Heart left ventricle (tissue), 16 donors: ENCODE data around the gene ALPI. TPM values are rescaled to one million over a fixed set of nuclear protein-coding genes. Genes with fewer than 3 reads are reported as not detected.

Experiments
- ATAC-seq, 4 donors: fragments of 200-7000 bp; cut with Tn5 transposase; one replicate each; pipeline ENCODE4 v1.9.1; 2020 to 2022; ENCODE audit warnings: moderate library complexity in 4 of 4, mild to moderate bottlenecking in 3 of 4, moderate number of reproducible peaks in 1 of 4
- DNase-seq, 5 donors: peaks; one replicate each; pipeline ENCODE4 v3.0.0-alpha.2; 2020
- H3K27ac ChIP-seq, 12 donors: fragments of 200-600 bp; sonication (generic) in 4 of 12; one replicate each; pipeline versions ENCODE4 v1.5.0 to v1.8.0; 2016 to 2022; ENCODE audit warnings: mild to moderate bottlenecking in 2 of 12
- H3K27me3 ChIP-seq, 9 donors: fragments of 200-600 bp; sonication (generic) in 2 of 9; one replicate each; pipeline versions ENCODE4 v1.5.1 to v1.8.0; 2016 to 2022; ENCODE audit warnings: mild to moderate bottlenecking in 3 of 9
- H3K36me3 ChIP-seq, 9 donors: fragments of 200-600 bp; sonication (generic) in 2 of 9; one replicate each; pipeline versions ENCODE4 v1.5.0 to v1.8.0; 2018 to 2022; ENCODE audit warnings: mild to moderate bottlenecking in 2 of 9
- H3K4me1 ChIP-seq, 12 donors: fragments of 200-600 bp; sonication (generic) in 4 of 12; one replicate each; pipeline versions ENCODE4 v1.5.0 to v1.8.0; 2016 to 2022; ENCODE audit warnings: mild to moderate bottlenecking in 3 of 12
- H3K4me3 ChIP-seq, 12 donors: fragments of 200-600 bp; sonication (generic) in 4 of 12; one replicate each; pipeline versions ENCODE4 v1.5.0 to v1.8.0; 2017 to 2022; ENCODE audit warnings: mild to moderate bottlenecking in 9 of 12, moderate library complexity in 4 of 12
- H3K9me3 ChIP-seq, 12 donors: fragments of 200-600 bp; sonication (generic) in 4 of 12; one replicate each; pipeline versions ENCODE4 v1.5.0 to v1.8.0; 2016 to 2022; ENCODE audit warnings: mild to moderate bottlenecking in 1 of 12
- CTCF ChIP-seq, 12 donors: fragments of 200-600 bp; sonication (generic) in 4 of 12; IDR thresholded peaks; one replicate each; pipeline versions ENCODE4 v1.5.0 to v1.8.0; 2018 to 2022; ENCODE audit warnings: antibody characterized with exemption in 12 of 12, mild to moderate bottlenecking in 5 of 12
- POLR2A ChIP-seq, 2 donors: fragments of 450-650 bp; IDR thresholded peaks; one replicate each; pipeline ENCODE4 v1.6.1; 2017; ENCODE audit warnings: antibody characterized with exemption in 2 of 2, mild to moderate bottlenecking in 2 of 2, moderate library complexity in 2 of 2
- whole genome bisulfite sequencing, 4 donors: extraction: QIAGEN DNeasy Blood & Tissue Kit in 2 of 4; methylation state at CpG; one replicate each; pipeline versions ENCODE4 v1.1.5 to v1.1.7; 2013 to 2018; 5-methylcytosine and 5-hydroxymethylcytosine counted together
- intact Hi-C, 10 donors: fragments of 100-400 bp; cut with DNase I; formaldehyde crosslinking; loops; one replicate each; pipeline versions ENCODE4 v1.11.1 to v1.14.2; 2022
- polyA plus RNA-seq, 2 donors: library from polyadenylated mRNA; stranded (reverse); fragments of 200-250 nt; gene quantifications; one replicate each; pipeline ENCODE4 v1.2.3, GENCODE V29; 2013
- total RNA-seq, 9 donors: library from RNA; depleted of rRNA in 2 of 9; stranded (reverse); fragments of >200 nt in 2 of 9; fragmentation: NEBNext Ultra II Directional in 3 of 9; extraction: Animal tissue kit (Norgen Biotek cat#: 25700) in 3 of 9; gene quantifications; one replicate each; pipeline versions ENCODE4 v1.1.0 to v1.2.4, GENCODE V29; 2016 to 2023
- donor health status: ischemic (EF 13 %, LVEDD 7.1; RV severe dilation, severe dysfunction).
- donor health status: healthy with polysubstance abuse.
- donor health status: DM: no; HTN: yes; CAD: no.
- donor health status: DM: no; HTN: no; CAD: no.
- donor health status: ischemic (EF 25% LVEDD 6.9; RV normal size, moderate dysfunction).
- donor health status: ischemic (EF 25% LVEDD 5.7; RV mildly dilated, moderate dysfunction).
- donor health status: healthy.
- donor health status: DM: yes; HTN: yes; CAD: no.
- donor health status: ischemic (EF 35%, LVEDD 5.7; RV mildly dilated, moderate dysfunction).
- donor health status: nonischemic (EF 11% LVEDD 7.7; RV severe dilation, severe dysfunction).
- donor health status: DM: yes; HTN: yes; CAD: no.
- donor health status: PGD.
- donor health status: ischemic (EF 29% LVEDD 5.4; RV normal size, mild dysfunction).
- donor health status: nonischemic (EF 23%, LVEDD 6.1; RV moderate dilation, normal function).

Gene ALPI
- total and polyA plus RNA-seq, 11 donors = not detected

DNA sequence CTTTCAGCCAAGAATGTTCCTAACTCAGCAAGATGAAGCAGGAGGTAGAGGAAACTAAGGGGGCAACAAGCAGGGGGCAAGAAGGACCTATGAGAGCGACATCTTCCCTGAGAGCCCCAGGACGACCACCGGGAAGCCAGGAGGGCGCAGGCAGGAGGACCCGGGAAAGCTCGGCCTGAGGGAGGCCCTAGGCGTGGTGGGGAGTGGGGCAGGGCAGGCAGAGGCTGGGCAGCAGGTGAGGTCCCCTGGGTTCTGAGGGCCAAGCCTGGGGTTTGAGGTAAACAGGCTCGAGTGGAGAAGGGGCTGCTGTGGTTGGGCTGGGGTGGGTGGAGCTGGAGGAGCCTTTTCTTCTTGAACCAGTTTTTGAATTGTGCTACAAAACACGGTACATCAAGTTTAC lies 1.3 kb upstream of the ALPI start:
- 74 to 85% (median 81%) methylated on average over 9 of the region's 9 CpGs for WGBS, 4 donors
- ATAC-seq (no peak), DNase-seq (no peak)
- no peak overlapping the region for H3K4me3 ChIP-seq
- no peaks in the 10 kb centered on the region for H3K36me3 ChIP-seq
- H3K27ac ChIP-seq = no peak overlapping the region
- intact Hi-C loops = loop anchor here in 2 of 10 donors (5.0 kb wide), 1 partner anchor 68 kb away; the partner anchor contains the start of gene PRSS56 (in 2 of the 2)
- peaks cover 0 to 26% (median 15%) of the 10 kb centered on the region in 9 donors for H3K27me3 ChIP-seq
- no peak for TF ChIP-seq POLR2A (IDR thresholded peaks at IDR 0.05)
- no peak for TF ChIP-seq CTCF (IDR thresholded peaks at IDR 0.05)
- H3K4me1 ChIP-seq = no peaks in the 10 kb centered on the region
- no peaks in the 10 kb centered on the region for H3K9me3 ChIP-seq

DNA sequence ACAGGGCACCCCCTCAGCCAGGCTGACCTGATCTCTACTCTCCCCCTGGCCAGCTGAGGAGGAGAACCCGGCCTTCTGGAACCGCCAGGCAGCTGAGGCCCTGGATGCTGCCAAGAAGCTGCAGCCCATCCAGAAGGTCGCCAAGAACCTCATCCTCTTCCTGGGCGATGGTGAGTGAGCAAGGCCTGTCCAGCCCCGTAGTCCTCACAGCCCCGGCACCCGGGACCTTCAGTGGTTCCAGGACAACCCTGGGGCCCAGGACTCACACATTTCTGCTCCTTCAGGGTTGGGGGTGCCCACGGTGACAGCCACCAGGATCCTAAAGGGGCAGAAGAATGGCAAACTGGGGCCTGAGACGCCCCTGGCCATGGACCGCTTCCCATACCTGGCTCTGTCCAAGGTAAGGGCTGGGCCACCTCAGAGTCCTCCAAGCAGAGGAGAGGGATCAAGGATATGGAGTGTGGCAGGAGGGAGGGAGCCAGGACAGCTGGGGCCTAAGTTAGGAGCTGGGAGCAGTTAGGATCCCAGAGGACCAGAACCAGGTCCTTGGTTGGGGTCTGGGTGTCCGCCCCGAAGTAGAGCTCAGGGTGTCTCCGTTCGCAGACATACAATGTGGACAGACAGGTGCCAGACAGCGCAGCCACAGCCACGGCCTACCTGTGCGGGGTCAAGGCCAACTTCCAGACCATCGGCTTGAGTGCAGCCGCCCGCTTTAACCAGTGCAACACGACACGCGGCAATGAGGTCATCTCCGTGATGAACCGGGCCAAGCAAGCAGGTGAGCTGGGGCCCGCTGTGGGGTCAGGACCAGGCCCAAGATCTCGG lies 555 bp downstream of the ALPI start:
- intact Hi-C loops = no loop called here
- ATAC-seq (no peak), DNase-seq (no peak)
- WGBS, 4 donors = 90 to 97% (median 93%) methylated on average over 17 to 27 of the region's 27 CpGs
- H3K4me3 ChIP-seq = no peak overlapping the region
- TF ChIP-seq CTCF (IDR thresholded peaks at IDR 0.05) (no peak), POLR2A (IDR thresholded peaks at IDR 0.05) (no peak)
- H3K27ac ChIP-seq = no peak overlapping the region
- H3K36me3 ChIP-seq = no peaks in the 10 kb centered on the region
- no peaks in the 10 kb centered on the region for H3K4me1 ChIP-seq
- H3K9me3 ChIP-seq = no peaks in the 10 kb centered on the region
- H3K27me3 ChIP-seq = peaks cover 0 to 36% (median 15%) of the 10 kb centered on the region in 9 donors

DNA sequence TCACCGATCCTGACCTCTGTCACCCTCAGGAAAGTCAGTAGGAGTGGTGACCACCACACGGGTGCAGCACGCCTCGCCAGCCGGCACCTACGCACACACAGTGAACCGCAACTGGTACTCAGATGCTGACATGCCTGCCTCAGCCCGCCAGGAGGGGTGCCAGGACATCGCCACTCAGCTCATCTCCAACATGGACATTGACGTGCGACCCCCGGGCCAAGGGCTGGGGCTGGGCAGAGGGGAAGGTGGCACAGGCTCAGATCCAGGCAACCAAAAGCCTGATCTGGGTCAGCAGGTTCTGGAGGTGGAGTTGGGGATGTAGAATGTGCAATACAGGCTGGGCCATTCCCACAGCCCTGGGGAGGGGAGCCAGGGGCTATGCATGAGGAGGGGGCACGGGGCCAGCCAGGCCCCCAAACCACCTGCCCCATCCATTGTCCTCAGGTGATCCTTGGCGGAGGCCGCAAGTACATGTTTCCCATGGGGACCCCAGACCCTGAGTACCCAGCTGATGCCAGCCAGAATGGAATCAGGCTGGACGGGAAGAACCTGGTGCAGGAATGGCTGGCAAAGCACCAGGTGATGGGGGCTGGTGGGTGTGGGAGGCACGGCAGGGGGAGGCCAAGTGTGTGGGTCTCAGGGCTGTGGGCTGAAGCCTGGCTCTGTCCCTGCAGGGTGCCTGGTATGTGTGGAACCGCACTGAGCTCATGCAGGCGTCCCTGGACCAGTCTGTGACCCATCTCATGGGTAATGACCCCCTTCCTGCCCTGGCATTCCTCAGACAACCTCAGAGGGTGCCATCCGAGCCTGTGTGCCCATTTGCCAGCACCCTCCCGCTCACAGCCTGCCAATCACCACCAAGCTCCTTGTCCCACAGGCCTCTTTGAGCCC lies 1.4 kb downstream of the ALPI start:
- H3K27ac ChIP-seq = no peak overlapping the region
- no peaks in the 10 kb centered on the region for H3K36me3 ChIP-seq
- 79 to 87% (median 84%) methylated on average over 14 to 21 of the region's 21 CpGs for WGBS, 4 donors
- H3K9me3 ChIP-seq = no peaks in the 10 kb centered on the region
- no peaks in the 10 kb centered on the region for H3K4me1 ChIP-seq
- DNase-seq (peak in 1 of 5 donors; percentile 12), ATAC-seq (peak in 1 of 4 donors; percentile 23)
- no peak for TF ChIP-seq CTCF (IDR thresholded peaks at IDR 0.05)
- no peak for TF ChIP-seq POLR2A (IDR thresholded peaks at IDR 0.05)
- intact Hi-C loops = no loop called here
- H3K27me3 ChIP-seq = peaks cover 0 to 37% (median 15%) of the 10 kb centered on the region in 9 donors
- H3K4me3 ChIP-seq = no peak overlapping the region
